HEK293T (cell line): Measurements from ENCODE around the gene MYLK4.

ENCODE experiments used
- ARNT ChIP-seq: fragments of 450-650 bp; IDR thresholded peaks from 2 replicates; pipeline ENCODE4 v1.6.1; 2017; ENCODE audit warnings: mild to moderate bottlenecking
- BHLHE40 ChIP-seq: fragments of 450-650 bp; IDR thresholded peaks from 2 replicates; pipeline ENCODE4 v1.6.1; 2016; ENCODE audit warnings: mild to moderate bottlenecking, moderate library complexity, borderline replicate concordance
- FOXA1 ChIP-seq: fragments of 450-650 bp; IDR thresholded peaks from 2 replicates; pipeline ENCODE4 v1.6.1; 2016; ENCODE audit warnings: mild to moderate bottlenecking
- FOXK2 ChIP-seq: fragments of 450-650 bp; IDR thresholded peaks from 2 replicates; pipeline ENCODE4 v1.6.1; 2016; ENCODE audit warnings: mild to moderate bottlenecking
- FOXM1 ChIP-seq: fragments of 450-650 bp; IDR thresholded peaks from 2 replicates; pipeline ENCODE4 v1.6.1; 2017; ENCODE audit warnings: mild to moderate bottlenecking, borderline replicate concordance
- SP1 ChIP-seq: fragments of 450-650 bp; IDR thresholded peaks from 2 replicates; pipeline ENCODE4 v1.6.1; 2017
- SUZ12 ChIP-seq: fragments of 450-650 bp; IDR thresholded peaks from 2 replicates; pipeline ENCODE4 v1.6.1; 2016; ENCODE audit warnings: mild to moderate bottlenecking
- TARDBP ChIP-seq: fragments of 450-650 bp; IDR thresholded peaks from 2 replicates; pipeline ENCODE4 v1.6.1; 2016

- TF ChIP-seq FOXM1 (no peak), TARDBP (no peak), SUZ12 (no peak), FOXA1 (no peak), SP1 (no peak), ARNT (no peak), BHLHE40 (no peak), FOXK2 (no peak)
Measured at GRCh38 chr6:2758980-2759379, 8.3 kb upstream of the MYLK4 start.
